ENCODE measurements around the gene C2orf66. TPM values are rescaled to one million over a fixed set of nuclear protein-coding genes. Genes with fewer than 3 reads are reported as not detected.

Gene C2orf66
- total RNA-seq = not detected
- long read RNA-seq = 0 reads

DNA sequence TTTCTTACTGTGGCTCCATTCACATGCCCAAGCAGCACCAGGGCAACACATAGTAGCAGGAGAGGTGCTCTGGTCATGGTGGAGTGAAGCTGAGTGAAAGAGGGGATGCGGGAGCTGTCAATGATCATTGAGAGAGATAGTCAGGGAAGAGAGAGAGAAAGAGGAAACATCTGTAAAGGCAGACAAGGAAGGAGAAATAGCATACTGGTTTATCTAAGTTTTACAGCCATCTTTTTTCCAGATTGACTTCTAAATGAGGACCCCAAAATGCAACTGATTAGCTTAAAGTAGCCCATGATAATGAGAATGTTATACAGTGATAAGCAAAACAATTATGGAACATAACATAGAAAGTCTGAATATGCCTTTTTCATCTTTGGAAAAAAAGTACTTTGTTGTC, at the start of gene C2orf66:
C2orf66 (minus strand) TSS at position 96 of the 400 bp plus-strand sequence; CDS start at position 77, 19 bp downstream.
- intact Hi-C loops (cut with DNase I) = no loop called here

DNA sequence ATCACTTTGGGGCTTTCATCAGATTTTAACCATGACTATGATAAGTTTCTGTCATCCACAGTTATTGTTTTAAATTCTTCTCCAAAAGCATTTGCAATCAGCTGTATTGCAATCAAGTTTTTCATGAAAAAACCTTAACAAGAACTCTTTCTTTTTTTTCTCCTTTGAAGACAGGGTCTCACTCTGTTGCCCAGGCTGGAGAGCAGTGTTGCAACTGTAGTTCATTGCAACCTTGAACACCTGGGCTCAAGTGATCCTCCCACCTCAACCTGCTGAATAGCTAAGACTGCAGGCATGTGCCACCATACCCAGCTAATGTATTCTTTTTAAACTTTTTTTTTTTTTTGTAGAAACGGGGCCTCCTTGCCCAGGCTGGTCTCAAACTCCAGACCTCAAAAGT, 45.5 kb upstream of the C2orf66 start:
- intact Hi-C loops (cut with DNase I) = loop anchor here (10.0 kb wide), 1 partner anchor 520 kb away; no protein-coding TSS in a partner anchor
- DNase-seq (ENCODE audit: low spot score) = no peak

More for the DNA sequence above, at the start of gene C2orf66:
- DNase-seq (ENCODE audit: low spot score) = no peak

DNA sequence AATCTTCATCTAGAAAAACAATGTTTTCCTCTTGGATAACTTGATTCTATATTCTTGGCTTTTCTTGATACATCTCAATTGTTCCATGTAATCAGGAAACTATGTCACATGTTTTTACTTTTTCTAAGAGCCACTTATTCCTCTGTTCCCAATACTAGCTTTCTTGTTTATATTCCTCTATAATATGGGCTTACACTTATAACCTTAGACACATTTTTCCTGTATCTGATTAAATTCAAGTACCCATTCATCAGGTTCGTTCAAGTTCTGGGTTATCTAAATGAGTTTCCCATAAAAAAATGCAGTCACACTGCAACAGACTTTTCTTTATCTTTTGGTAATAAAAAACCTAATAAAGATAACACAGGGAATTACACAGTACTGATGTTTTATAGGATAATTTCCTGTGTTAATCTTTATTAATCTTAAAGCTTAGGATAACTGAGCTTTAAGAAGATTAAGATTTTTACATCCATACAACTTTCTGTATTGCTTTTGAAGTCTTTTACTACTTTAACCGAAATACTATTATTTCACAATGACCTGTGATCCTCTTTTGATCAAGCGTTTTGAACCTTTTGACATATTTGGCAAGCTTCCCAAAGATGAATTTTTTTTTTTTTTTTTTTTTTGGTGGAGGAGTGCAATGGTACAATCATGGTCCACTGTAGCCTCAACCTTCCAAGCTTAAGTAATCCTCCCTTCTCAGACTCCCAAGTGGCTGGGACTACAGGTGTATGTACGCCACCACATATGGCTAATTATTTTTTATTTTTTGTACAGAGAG, 44.3 kb upstream of the C2orf66 start:
- intact Hi-C loops (cut with DNase I) = loop anchor here (10.0 kb wide), 1 partner anchor 521 kb away; no protein-coding TSS in a partner anchor
- DNase-seq (ENCODE audit: low spot score) = no peak

DNA sequence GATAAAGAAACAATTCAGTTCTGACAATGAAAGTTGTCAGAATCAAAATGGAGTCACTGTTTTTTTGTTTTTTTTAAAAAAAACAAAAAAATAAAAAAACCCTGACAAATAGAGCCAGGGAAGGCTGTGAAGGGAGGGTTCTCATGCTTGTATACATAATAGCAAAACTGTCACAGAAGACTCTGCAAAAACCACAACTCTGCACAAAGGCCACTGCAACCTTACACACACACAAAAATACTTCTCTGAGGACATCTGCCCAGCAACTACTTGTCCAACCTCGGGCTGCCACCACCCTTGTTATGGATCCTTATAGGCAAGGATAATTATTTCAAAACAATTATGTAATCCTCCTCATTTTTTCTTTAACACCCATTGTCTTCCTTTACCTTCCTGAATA, 41.9 kb upstream of the C2orf66 start:
- no peak for DNase-seq (ENCODE audit: low spot score)
- intact Hi-C loops (cut with DNase I) = loop anchor here (10.0 kb wide), 1 partner anchor 524 kb away; no protein-coding TSS in a partner anchor

DNA sequence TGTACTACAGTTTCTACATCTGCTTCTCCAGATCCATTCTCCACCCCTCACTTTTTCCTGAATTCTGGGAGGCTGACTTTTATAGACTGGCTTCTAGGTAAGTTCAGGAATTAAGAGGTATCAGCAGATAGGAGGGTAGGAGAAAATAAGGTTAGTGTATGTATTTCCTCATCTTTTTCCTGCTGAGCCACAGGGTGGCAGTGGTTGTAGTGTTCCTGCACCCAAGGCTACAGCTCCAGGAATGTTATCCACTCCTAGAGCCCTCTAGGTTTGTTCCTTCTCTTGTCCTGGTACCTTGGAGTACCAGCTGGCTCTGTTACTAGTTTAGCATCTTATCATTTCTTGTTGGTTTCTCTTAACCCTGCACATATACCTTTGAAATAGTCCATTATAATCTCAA, 40.7 kb upstream of the C2orf66 start:
- intact Hi-C loops (cut with DNase I) = loop anchor here (10.0 kb wide), 1 partner anchor 525 kb away; no protein-coding TSS in a partner anchor
- no peak for DNase-seq (ENCODE audit: low spot score)

DNA sequence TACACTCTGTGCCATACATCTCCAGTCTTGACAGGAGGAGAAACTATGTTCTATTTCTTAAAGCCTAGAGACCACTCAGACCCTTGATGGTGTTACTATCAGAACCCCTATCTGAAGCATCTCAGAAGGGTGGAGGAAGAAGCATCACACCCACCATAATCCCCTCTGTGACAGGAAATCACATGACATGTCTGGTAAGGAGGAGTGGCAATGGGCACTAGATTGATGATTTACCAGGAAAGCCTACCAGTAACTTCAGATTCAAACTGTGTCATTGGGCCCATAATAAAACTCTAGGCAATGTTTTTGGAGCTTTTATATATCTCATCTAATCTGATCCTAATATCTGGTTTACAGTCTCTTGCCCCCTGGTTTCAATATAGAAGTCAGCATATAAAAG, 37.1 kb upstream of the C2orf66 start:
- intact Hi-C loops (cut with DNase I) = no loop called here
- DNase-seq (ENCODE audit: low spot score) = no peak

DNA sequence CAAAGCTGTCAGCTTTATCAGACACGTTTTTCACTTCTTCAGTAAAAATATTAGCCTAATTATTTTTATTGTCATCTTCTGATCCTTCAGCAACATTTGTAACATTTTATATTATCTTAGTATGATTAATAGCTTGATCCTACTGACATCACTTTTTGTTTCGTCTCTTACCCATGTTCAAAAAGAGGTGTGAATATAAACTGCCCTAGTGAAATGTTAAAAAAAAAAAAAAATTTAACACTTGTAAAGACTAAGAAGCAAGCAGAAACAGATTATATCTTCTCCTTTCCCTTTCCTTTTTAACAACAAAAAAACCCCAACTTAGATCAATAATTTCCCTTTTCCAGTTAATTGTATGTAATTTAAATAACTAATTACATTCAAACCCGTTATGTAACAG, 36.2 kb upstream of the C2orf66 start:
- intact Hi-C loops (cut with DNase I) = no loop called here
- DNase-seq (ENCODE audit: low spot score) = no peak

DNA sequence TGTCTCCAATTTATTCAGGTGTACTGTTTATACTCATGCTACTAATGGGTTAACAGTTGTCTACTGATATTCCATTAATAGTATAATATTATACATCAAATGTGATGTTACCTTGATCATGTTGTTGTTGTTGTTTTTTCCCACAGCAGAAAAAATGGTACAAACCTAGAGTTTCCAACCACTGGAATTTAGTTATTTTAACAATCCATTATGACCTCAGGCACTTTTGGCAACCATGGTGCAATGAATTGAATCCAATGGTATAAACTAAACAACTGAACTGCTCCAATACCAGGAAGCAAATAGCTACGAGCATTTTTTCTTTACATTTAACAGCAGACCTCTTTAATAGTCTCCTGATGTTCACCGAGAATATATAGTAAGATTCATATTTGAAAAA, 31.0 kb upstream of the C2orf66 start:
- DNase-seq (ENCODE audit: low spot score) = no peak
- intact Hi-C loops (cut with DNase I) = no loop called here

DNA sequence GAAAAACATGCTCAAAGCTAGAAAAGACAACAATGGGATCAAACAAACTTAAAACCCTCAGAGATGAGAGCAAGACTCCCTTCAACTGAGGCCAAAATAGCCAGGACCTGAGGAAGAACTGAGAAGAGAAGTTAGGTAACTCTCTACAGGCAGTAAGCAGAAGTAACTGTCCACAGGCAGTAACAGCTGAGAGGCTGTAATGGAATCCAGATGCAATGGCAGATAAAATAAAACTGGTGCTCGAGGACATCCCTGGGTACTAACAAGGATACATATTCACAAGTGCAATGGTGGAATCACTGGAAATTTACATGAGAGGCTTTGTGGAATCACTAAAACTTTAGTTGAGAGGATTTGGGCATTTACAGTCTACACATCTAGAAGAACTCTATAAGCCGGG, 30.4 kb upstream of the C2orf66 start:
- intact Hi-C loops (cut with DNase I) = no loop called here
- no peak for DNase-seq (ENCODE audit: low spot score)

DNA sequence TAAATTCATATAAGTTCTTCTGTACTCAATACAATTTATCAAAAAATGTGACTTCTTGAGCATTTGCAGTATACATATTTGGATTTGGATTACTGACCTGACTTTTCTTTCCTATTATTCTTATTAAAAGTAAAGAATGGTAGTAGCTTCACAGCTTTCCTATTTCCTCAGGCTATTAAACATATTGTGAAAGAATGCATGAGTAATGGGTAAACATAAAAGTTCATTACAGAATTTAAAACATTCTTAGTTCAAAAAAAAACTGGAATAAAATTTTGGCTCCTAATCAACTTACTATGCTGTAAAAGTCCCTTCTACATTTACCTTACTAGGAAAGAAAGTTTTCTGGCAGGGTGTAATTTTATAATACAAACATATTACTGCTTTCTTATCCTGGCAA, 27.3 kb upstream of the C2orf66 start:
- DNase-seq (ENCODE audit: low spot score) = no peak
- intact Hi-C loops (cut with DNase I) = no loop called here

DNA sequence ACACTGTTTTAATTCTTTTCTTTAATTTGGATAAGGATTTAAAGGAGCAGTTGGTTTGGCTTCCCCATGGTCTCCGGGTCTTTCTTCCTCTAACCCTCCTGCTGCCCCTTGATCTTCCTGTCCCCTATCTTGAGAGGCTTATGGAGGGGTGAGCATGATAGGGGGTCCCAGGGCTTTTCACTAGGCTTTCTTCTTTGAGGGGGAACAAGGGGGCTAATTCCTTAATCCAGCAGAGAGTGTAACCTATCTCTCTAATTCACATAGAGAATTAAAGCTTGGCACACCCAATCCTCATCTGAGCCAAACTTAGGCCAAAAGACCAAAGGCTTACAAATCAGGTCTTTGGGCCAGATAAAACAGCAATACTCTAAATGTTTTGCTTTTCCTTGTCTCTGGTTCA, 21.5 kb upstream of the C2orf66 start:
- no peak for DNase-seq (ENCODE audit: low spot score)
- intact Hi-C loops (cut with DNase I) = no loop called here

DNA sequence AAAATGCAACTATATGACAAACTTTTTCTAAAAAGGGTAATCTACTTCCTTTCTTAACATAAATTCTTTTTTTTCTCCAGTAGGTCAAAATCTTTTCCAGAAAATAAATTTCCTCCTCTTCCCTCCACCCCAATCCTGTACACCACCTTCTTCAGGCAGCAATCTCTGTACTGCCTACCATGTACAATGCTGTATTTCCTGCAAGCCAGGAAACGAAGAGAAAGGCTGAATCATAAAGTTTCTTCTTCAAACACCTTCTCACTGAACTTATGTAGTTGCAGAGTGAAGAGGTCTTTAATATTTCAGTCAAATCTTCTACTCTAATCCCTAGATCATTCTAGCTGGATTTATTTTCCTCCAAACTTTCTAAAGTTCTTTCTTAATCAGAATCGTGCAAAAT, 18.2 kb upstream of the C2orf66 start:
- DNase-seq (ENCODE audit: low spot score) = no peak
- intact Hi-C loops (cut with DNase I) = no loop called here

DNA sequence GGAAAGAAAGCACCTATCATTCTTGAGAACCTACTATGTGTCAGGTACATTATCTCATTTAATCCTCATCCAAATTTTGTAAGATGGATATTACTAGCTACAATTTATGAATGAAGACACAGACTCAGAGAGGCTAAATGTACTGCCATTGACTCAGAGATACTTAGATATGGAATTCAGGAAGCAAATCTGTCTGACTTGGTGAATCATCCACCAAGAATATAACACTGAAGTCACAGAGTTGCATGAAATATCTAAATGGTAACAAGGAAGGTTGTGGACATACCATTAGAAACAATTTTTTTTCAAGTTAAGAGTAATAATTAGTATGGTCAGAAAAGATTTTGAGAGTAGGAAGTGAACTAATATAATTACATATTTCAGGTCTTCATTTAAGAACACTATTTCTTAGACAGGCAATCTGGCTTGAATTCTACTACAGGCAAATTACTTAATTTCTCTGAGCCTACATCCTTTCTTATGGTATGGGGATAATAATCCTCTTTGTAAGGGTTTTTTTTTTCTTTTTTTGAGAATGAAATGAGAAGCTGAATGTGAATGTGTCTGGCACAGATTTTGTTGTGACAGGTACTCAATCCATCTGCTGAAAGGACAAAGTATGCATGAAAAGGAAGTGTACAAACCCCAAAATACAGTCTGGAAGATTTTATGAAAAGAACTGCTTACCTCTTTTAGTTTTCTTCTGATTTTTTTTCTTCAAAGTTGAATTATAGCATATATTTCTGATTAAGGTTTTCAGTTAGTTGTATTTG, 14.8 kb upstream of the C2orf66 start:
- no peak for DNase-seq (ENCODE audit: low spot score)
- intact Hi-C loops (cut with DNase I) = no loop called here

DNA sequence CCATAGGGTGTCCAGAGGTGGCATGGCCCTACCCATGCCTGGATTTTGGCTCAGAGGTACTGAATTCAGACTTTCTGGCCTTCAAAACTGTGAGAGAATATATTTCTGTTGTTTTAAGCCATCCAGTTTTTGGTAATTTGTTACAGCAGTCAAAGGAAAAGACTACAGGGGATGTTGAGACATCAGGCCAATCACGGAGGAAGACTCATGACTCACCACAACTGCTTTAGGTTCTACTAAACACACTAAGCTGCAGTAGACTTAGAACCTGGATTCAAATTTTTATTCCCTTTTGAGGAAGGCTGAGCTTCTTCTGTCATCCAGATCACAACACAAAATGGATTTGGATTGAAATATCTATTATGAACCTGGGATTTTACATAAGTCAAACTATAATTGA, 12.0 kb upstream of the C2orf66 start:
- DNase-seq (ENCODE audit: low spot score) = no peak
- intact Hi-C loops (cut with DNase I) = no loop called here

DNA sequence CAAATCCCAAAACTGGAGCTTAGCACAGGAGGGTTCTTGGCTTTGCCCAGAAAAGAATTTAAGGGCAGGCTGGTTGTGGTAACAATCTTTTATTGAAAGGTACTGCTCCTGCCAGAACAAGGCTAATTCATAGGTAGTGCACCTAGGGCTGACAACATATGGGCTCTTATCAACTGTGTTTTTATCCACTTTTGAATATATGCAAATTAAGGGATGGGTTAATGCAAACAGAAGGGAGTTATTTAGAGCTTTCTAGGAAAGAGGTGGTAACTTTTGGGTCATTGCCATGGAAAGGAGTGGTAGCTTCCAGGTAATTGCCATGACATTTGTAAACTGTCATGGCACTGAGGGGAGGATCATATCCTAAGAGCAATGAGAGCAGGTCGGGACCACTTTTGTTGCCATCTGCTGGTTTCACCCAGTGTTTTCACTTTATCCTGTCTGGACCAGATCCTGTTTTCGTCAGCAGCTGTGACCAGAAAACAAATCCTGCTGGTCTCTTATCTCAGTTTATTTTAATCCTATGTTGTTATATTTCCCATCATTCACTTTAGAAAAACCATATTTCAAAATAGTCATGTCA, 981 bp downstream of the C2orf66 start:
- intact Hi-C loops (cut with DNase I) = no loop called here
- DNase-seq (ENCODE audit: low spot score) = no peak

DNA sequence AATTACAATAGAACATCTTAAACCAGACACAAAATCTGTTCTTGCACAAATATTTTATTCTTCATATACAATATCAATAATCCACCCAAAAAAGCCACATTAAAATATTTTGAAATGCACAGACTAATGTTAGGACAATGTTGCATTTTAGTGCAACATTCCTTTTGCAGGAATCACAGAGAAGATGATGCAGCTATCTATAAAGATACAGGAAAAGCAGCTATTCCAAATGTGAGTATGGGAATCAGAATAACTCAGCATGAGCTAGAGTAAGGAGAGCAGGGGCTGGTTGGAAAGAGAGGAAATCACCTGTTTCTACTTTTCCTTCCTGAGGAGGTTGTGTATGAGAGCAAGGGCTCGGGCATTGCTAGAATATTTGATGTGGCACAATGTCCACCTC, 4.8 kb downstream of the C2orf66 start:
- intact Hi-C loops (cut with DNase I) = no loop called here
- no peak for DNase-seq (ENCODE audit: low spot score)

DNA sequence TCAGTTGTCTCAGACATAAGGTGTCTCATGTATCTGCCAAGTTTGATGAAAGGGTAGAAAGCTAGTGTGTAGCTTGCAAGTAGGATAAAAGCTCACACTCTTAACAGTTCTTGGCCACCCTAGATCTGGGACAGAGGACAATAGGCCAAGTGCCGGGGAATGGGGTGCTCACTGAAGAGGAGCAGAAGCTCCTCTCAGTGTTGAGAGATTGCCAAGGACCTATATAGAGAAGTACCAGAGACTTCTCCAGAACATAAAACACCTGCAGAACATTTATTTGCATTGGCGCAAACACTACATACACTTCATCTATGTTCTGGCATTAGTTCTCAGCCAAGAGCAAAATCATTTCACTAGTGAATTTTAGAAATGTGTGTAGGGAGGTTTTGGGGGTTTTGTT, 6.8 kb downstream of the C2orf66 start:
- no peak for DNase-seq (ENCODE audit: low spot score)
- intact Hi-C loops (cut with DNase I) = no loop called here

DNA sequence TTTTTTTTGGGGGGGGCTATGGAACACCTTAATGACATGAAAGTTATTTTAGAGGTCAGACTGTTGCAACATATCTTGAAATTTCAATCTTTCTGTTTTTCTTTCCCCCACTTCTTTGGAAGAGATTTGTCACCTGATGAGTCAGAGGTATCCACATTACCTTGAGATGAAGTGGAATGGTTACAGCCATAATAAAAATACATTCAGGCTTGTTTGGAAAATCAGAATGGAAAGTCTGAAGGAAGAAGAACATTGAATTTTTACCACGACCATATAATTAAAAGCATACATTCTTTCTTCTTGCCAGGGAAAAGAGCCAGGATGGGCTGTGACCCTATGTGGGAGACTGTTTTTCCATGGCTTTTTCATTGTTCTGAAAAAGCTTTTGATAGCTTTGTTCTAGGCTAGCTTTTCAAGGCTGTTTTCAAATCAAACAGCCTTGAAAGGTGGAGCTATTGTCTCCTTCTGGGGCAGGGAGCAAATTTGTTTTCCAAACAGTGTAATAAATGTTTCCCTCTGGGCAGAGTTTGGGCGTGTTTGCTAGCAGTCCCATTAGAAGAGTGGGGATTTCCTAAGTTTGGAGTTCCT, 7.4 kb downstream of the C2orf66 start:
- intact Hi-C loops (cut with DNase I) = no loop called here
- DNase-seq (ENCODE audit: low spot score) = no peak

DNA sequence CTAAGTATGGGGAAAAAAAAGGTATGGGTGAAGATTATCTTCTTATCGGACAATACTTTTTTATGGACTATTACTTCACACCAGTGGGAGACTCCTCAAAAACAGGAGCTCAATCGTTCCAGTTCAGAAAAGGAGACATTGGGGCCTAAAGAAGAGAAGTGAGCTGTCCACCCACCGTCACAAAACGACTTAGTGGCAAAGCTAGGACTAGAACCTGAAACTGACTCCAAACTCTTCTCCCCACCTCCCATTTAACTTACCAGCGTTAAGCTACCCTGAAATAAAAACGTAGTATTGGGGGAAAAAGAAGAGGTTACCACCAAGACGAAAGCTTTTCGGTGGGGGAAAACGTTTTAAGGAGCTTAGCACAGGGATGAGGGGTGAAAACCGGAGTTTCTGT, 10.2 kb downstream of the C2orf66 start:
- intact Hi-C loops (cut with DNase I) = loop anchor here (2.0 to 5.0 kb wide), 2 partner anchors 128 to 162 kb away; partner anchors contain the start of genes CCDC150 and PGAP1
- no peak for DNase-seq (ENCODE audit: low spot score)

DNA sequence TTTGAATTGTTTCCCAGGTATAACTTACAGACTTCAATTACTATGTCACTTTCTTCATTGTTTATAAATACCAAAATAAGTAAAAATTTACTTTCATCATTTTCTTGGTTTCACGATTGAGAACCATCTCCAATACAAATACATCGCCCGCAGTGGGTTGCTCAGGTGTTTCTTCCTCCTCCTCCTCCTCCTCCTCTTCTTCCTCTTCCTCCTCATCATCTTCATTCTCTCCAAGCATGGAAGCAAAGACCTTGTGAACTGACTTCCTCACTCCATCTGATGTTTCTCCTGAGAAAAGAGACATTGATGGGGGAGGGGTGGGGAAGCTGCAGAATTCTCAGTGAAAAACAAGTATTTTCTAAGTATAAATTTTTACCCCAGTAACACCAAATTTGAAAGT, 16.3 kb downstream of the C2orf66 start:
- no peak for DNase-seq (ENCODE audit: low spot score)
- intact Hi-C loops (cut with DNase I) = no loop called here
